PC-3 (cell line): Measurements from ENCODE around the gene CTDSP2.

Experiments
- CTCF ChIP-seq: fragments of 300-600 bp; sonication (generic); conservative IDR thresholded peaks from 2 replicates; pipeline ENCODE4 v1.5.1; 2017; ENCODE audit warnings: antibody characterized with exemption, low read depth, mild to moderate bottlenecking, low read length
- EZH2 ChIP-seq: fragments of 300-600 bp; sonication (generic); IDR thresholded peaks from one replicate; pipeline ENCODE4 v1.6.1; 2017; ENCODE audit warnings: antibody characterized with exemption, mild to moderate bottlenecking, low read length; ENCODE audit not compliant: unreplicated experiment

GRCh38 chr12:57874166-57875108 lies 27.9 kb upstream of the CTDSP2 start:
- TF ChIP-seq CTCF: no peak
- TF ChIP-seq EZH2: no peak
